Activated effector memory CD4-positive, alpha-beta T cell treated with anti-CD3 and anti-CD28 coated beads, Interleukin-2, amount 50 U/mL, for 16 hours (primary cell): ENCODE measurements around the gene RBL1.
"Not testable (repeated sequence)": the region's sequence is repeated elsewhere in the genome, so short reads cannot be mapped to it uniquely, and the experiment has no call there.

ENCODE experiments used
- DNase-seq: peaks from one replicate; pipeline ENCODE4 v3.0.0-alpha.2; 2020

RBL1 gene

DNA sequence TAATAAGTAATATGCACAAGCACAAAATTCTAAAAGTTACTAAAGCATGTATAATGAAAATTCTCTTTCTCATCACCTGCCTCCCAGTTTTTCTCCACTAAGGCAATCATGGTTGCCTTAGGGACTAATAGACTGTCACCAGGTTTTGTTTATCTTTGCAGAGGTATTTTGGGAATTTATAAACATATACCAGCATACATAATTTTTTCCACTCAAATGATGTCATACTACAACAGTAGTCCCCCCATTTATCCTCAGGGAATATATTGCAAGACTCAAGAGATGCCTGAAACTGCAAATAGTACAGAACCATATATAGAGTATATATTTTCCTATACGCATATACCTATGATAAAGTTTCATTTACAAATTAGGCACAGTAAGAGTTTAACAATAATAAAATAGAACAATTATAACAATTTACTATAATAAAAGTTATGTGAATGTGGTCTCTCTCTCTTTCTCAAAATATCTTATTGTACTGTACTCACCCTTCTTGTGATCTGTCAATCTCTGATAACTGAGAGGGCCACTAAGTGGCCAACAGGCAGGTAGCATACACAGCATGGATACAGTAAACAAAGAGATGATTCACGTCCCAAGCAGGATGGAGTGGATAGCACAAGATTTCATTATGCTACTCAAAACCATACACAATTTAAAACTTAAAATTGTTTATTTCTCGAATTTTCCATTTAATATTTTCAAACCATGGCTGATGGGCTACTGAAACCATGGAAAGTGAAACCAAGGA, 19.7 kb downstream of the RBL1 start:
- no peak for DNase-seq

DNA sequence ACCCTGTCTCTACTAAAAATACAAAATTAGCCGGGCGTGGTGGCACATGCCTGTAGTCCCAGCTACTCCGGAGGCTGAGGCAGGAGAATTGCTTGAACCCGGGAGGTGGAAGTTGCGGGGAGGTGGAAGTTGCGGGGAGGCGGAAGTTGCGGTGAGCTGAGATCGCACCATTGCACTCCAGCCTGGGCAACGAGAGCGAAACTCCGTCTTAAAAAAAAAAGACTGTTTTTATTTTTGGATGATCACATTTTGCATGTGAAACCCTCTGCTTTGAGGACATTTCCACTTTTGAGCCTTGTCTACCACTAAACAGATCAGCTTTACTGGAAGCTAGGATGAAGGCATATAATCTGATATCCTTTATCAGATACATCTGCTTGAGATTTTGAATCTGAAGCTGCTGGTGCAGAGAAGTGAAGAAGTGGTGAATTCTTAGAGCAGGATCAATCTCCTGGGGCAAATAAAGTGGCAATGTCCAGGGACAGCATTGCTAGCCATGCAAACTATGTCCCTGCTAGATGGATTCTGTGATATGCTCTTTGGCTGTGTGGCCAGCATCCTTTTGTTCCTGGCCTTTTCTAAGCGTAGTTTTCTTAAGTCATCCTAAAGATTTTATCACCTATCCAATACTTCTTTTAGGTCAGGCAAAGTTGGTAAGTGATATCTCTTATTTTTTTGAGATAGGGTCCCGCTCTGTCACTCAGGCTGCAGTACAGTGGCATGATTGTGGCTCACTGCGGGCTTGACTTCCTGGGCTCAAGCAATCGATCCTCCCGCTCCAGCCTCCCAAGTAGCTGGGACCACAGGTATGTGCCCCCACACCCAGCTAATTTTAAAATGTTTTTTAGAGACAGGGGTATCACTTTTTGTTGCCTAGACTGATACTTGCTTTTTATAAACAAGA, 23.3 kb downstream of the RBL1 start:
- DNase-seq: no peak

DNA sequence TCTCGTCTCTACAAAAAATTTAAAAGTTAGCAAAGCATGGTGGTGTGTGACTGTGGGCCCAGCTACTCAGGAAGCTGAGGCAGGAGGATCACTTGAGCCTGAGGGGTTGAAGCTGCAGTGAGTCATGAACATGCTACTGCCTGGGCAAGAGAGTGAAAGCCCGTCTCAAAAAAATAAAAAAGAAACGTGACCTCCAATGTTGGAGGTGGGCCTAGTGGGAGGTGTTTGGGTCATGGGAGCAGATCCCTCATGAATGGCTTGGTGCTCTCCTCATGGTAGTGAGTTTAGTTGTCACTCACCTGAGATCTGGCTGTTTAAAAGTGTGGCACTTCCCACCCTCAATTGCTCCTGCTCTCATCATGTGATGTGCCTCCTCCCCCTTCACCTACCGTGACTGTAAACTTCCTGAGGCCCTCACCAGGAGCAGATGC, 24.3 kb downstream of the RBL1 start:
- DNase-seq: peak; percentile 70

DNA sequence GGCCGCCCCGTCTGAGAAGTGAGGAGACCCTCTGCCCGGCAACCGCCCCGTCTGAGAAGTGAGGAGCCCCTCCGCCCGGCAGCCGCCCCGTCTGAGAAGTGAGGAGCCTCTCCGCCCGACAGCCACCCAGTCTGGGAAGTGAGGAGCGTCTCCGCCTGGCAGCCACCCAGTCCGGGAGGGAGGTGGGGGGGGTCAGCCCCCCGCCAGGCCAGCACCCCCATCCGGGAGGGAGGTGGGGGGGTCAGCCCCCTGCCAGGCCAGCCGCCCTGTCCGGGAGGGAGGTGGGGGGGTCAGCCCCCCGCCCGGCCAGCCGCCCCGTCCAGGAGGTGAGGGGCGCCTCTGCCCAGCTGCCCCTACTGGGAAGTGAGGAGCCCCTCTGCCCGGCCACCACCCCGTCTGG, 26.2 kb downstream of the RBL1 start:
- DNase-seq: not testable (repeated sequence)

DNA sequence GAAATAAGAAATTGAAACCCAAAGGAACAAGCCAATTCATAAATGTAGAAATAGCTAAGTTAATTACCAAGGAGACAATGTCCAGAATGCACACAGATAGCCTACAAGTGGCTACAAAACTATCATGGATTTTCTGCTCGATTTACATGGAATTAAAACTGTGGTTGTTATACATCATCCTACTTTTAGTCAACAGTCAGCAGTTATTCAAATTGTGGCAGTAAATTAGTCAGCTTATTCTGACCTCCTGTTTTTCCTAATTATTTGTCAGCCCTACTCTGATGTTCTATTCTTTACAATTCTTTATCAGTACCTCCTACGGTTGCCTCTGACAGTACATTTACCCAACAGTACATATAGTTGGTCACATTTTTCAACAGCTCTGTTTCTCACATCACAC, 29.6 kb downstream of the RBL1 start:
- DNase-seq: no peak

DNA sequence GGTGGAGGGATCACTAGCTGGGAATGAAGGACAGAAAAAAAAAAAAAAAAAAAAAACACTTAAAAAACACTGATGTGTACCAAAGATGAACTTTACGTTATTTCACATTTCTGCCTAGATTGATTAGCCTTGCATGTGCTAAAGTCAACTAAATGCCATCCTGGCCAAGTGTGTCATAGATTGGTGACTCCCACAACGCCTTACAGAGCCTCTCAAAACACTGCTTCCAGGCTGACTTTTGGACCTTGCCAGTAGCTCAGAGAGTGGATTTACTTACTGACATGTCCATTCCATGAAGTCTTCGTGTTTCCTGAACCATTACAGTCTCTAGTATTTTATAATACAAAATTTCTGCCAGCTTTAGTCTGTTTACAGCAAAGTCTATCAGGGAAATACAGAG, 40.5 kb downstream of the RBL1 start:
- no peak for DNase-seq

DNA sequence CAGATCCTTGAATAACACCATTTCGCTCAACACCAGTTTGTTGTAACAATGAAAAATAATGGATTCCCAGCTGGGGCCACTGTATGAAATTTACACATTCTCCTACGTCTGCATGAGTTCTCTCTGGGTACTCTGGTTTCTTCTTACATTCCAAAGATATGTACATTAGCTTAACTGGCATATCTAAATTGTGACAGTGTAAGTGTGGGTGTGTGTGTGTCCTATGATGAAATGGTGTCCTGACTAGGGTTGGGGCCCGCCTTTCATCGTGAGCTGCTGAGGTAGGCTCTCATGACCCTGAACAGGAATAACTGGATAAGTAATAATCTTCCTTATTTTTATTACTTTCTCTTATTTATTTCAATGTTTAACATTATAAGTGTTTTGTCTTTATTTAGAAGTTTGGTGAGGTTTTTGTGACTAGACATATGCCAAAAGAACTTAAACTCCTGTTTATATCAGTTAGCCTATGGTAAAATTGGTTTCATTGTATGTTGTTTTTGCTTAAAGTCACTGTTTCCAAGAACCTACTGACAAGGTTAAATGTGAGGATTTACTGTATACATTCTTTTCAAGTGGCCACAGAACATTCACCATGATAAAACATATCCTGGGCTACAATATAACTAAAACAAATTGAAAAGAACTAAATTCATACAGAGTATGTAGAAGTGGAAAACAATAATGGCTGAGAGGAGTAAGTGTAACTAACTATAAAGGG, 42.4 kb downstream of the RBL1 start:
- no peak for DNase-seq

DNA sequence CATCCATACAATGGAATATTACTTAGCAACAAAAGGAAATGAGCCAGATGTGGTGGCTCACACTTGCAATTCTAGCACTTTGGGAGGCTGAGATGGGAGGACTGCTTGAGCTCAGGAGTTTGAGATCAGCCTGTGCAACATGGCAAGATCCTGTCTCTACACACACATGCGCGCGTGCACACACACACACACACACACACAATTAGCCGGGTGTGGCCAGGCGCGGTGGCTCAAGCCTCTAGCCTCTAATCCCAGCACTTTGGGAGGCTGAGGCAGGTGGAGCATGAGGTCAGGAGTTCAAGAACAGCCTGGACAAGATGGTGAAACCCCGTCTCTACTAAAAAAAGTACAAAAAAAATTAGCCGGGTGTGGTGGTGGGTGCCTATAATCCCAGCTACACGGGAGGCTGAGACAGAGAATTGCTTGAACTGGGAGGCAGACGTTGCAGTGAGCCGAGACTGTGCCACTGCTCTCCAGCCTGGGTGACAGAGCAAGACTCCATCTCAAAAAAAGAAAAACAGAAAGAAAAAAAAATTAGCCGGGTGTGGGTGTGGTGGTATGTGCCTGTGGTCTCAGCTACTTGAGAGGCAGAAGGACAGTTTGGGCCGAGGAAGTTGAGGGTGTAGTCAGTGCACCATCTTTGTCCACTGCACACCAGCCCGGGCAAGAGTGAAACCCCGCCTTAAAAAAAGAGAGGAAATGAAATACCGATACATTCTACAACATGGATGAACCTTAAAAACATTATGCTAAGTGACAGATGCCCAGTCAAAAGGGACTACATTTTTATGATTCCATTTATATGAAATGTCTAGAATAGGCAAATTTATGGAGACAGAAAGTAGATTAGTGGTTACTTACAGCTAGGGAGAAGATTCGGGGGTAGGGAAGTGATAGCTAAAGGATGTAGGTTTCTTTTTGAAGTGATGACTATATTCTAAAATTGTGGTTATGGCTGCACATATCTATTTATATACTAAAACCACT, 52.5 kb downstream of the RBL1 start:
- peak; percentile 68 for DNase-seq

DNA sequence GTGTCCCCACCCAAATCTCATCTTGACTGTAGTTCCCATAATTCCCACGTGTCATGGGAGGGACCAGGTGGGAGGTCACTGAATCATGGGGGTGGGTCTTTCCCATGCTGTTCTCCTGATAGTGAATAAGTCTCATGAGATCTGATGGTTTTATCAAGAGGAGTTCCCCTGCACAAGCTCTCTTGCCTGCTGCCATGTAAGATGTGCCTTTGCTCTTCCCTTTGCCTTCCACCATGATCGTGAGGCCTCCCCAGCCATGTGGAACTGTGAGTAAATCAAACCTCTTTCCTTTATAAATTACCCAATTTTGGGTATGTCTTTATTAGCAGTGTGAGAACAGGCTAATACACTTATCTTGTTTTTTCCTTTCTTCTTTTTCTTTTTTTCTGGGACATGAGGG, 56.4 kb downstream of the RBL1 start:
- not testable (repeated sequence) for DNase-seq

DNA sequence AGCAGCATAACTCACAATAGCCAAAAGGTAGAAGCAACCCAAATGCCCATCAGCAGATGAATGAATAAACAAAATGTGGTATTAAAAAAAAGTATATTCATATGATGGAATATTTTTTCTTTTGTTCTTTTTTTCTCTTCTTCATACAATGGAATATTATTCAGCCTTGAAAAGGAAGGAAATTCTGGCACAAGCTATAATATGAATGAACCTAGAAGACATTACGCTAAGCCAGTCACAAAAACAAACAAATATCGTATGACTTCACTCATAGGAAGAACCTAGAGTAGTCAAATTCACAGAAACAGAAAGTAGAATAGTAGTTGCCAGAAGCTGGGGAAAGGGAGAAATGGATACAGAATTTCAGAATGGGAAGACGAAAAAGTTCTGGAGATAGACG, 63.7 kb downstream of the RBL1 start:
- DNase-seq: no peak

DNA sequence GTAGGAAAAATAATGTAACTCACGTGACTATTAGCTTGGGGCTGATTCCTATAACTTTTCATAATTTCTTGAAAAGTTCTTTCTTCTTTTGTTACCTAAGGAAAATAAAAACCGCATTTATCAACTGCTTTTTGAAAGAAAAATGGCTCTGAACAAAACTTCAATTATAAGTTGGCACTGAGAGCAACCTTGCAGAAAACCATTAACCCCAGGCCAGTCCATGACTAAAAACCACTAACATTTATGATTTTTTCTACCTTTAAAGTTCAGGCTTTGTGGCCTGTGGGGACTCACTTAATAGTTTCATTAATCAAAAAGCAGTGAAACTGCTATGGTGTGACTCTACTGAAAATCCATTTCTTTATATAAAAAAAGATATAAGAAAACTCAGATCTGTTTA, 75.2 kb downstream of the RBL1 start:
- no peak for DNase-seq

DNA sequence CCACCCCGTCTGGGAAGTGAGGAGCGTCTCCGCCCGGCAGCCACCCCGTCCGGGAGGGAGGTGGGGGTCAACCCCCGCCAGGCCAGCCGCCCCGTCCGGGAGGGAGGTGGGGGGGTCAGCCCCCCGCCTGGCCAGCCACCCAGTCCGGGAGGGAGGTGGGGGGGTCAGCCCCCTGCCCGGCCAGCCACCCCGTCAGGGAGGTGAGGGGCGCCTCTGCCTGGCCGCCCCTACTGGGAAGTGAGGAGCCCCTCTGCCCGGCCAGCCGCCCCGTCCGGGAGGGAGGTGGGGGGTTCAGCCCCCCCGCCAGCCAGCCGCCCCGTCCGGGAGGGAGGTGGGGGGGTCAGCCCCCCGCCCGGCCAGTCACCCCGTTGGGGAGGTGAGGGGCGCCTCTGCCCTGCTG, 83.2 kb downstream of the RBL1 start:
- not testable (repeated sequence) for DNase-seq

DNA sequence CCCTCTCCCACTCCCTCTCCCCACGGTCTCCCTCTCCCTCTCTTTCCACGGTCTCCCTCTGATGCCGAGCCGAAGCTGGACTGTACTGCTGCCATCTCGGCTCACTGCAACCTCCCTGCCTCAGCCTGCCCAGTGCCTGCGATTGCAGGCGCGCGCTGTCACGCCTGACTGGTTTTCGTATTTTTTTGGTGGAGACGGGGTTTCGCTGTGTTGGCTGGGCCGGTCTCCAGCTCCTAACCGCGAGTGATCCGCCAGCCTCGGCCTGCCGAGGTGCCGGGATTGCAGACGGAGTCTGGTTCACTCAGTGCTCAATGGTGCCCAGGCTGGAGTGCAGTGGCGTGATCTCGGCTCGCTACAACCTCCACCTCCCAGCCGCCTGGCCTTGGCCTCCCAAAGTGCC, 83.9 kb downstream of the RBL1 start:
- not testable (repeated sequence) for DNase-seq

DNA sequence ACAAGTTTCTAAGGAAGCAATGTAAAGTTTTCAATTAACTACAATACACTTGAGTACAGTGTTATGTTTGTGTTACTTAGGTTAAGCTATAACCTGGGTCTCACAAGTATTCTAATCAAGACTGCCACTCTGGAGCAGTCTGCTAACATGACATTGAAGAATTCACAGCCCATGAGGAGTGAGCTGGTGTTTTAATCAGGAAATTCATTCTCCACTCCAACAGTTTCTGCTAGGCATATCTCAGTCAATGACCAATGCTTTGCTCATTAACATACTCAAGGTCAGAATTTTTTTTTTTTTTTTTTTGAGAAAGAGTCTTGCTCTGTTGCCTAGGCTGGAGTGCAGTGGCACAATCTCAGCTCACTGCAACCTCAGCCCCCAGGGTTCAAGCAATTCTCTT, 84.7 kb downstream of the RBL1 start:
- no peak for DNase-seq

DNA sequence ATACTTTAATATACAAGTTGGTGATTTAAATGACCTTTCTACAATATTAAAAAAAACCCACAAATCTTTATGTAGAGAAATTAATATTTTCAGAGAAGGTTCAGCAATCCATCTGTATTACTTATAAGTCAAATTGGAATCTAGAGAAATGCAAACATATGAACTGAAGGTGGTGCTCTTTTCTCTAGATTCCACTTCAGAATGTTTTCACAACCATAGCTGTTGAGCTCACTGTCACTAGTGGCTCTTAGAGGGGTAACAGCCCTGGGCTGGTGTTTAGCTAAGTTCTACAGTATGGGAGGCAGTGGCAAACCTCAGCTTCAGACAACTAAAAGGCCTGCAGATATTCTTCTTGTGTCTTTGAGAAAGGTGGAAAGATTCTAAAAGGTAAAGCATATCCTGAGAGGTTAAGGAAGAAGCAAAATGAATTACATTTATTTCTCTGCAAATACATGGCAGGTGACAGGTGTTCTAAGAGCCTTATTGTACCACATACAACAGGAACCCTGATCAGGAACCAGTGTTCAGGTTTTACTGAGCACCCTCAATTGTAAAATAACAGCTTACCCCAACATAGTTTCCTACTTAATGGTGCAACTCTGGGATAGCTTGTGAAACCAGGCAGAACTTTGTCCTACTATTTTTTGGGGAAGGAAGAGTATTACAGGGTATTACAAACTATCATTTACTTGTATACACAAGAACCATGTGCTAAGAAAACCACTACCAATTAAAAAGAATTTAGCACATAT, 87.7 kb downstream of the RBL1 start:
- no peak for DNase-seq

DNA sequence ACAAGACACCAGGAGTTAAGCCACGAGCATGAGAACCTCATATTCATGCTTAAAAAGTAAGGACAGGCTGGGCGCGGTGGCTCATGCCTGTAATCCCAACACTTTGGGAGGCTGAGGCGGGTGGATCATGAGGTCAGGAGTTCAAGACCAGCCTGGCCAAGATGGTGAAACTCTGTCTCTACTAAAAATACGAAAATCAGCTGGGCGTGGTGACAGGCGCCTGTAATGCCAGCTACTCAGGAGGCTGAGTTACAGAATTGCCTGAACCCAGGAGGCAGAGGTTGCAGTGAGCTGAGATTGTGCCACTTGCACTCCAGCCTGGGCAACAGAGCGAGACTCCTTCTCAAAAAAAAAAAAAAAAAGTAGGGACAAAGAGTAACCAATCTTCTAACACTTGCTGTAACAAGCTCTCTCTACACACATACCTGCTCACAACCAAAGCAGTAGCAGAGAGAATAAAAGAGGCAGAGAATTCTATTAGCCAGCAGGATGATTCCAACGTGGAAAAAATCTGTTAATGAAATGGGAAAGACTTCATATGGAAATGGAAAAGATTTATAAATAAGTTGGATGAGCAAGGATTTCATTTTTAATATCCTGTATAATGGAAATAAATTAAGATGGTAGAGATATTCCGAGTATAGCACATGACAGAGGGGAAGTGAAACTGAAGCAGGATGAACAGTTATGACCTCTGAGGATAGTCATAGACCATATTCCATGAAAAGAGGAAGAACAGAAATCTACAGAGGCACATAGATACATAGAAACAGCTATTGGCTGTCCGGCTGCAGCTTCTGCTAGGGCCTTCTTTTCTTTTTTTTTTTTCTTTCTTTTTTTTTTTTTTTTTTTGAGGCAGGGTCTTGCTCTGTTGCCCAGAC, 90.5 kb downstream of the RBL1 start:
- DNase-seq: not testable (repeated sequence)

DNA sequence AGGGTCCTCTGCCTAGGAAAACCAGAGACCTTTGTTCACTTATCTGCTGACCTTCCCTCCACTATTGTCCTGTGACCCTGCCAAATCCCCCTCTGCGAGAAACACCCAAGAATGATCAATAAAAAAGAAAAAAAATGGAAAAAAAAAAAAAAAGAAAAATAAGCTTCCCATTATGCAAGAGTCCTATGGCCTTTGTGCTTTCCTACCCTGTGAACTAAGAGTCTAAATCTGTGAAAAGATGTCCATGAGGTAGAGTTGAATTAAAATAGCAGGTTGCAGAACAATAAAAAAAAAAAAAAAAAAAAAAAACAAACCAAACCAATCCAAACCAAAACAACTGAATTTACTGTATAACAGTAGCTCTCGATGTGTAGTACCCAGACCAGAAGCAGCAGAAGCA, 94.2 kb downstream of the RBL1 start:
- DNase-seq: not testable (repeated sequence)

DNA sequence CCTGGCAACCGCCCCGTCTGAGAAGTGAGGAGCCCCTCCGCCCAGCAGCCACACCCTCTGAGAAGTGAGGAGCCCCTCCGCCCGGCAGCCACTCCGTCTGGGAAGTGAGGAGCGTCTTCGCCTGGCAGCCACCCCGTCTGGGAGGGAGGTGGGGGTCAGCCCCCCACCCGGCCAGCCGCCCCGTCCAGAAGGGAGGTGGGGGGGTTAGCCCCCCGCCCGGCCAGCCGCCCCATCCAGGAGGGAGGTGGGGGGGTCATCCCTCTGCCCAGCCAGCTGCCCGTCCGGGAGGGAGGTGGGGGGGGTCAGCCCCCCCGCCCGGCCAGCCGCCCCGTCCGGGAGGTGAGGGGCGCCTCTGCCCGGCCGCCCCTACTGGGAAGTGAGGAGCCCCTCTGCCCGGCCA, 95.6 kb downstream of the RBL1 start:
- DNase-seq: not testable (repeated sequence)

DNA sequence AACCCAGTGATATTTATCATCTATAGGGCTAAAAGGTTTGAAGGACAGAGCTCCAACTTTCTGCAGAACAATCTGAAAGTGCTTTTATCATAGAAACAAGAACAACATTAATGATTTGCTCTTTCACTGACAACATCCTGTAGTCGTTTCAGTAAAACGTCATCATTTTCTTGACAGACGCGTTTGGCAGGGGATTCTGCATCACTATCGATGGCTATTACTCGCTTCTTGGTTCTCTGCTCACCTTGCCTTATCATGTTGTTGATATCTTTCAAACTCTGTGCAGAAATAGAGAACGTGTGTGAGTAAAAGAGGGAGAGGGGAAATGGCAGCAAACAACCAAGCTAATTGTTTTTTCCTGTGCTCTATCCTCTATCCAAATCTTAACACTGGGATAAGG, 97.1 kb downstream of the RBL1 start:
- DNase-seq: no peak

DNA sequence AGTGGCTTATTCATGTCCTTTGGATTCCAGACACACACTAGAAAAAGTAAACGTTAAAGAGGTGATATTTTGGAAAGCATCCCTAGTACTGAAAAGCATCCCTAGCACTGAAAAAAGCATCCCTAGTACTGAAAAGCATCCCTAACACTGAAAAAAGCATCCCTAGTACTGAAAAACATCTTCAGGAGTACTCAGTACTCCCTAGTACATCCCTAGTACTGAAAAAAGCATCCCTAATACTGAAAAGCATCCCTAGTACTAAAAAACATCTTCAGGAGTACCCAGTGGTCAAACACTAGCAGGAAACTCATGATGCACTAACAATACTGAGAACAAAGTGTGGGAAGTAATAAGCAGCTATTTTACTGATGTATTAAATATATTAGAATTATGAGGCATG, 98.7 kb downstream of the RBL1 start:
- DNase-seq: no peak
